ENCODE results near the gene SSBP4. TPM values are rescaled to one million over a fixed set of nuclear protein-coding genes. Genes with fewer than 3 reads are reported as not detected.
"Not testable (repeated sequence)": the region's sequence is repeated elsewhere in the genome, so short reads cannot be mapped to it uniquely, and the experiment has no call there.

SSBP4 gene
- total RNA-seq: 10 to 100 TPM; 46.8 to 48.1 TPM

- DNase-seq (peak; percentile 77 to 80), ATAC-seq (replicated peaks in 1 of 2) (peak; percentile 62 to 67)
- Mint-ChIP-seq H3K27me3 (ENCODE audit: low read depth) (peaks cover 29% of the 10 kb centered on the region), H3K36me3 (ENCODE audit: insufficient read depth in 2 of 2) (peaks cover 0 to 3% of the 10 kb centered on the region in 2 donors), H3K9me3 (no peaks in the 10 kb centered on the region), H3K4me1 (ENCODE audit: low read depth) (peaks cover 84% of the 10 kb centered on the region), H3K27ac (peak within 1 kb of the TSS; percentile 82), H3K4me3 (peak within 1 kb of the TSS; percentile 88 to 93)
Measured at GRCh38 chr19:18419195-18419698, at the start of gene SSBP4. SSBP4 (plus strand) TSS chr19:18419398; CDS start chr19:18419649, 251 bp downstream.

GRCh38 chr19:18373407-18373891, 45.7 kb upstream of the SSBP4 start:
- DNase-seq: no peak
- H3K4me1 Mint-ChIP-seq (ENCODE audit: low read depth): peaks cover 12% of the 10 kb centered on the region
- H3K9me3 Mint-ChIP-seq: no peaks in the 10 kb centered on the region
- peak overlapping the region; percentile 2 for H3K27ac Mint-ChIP-seq
- ATAC-seq (replicated peaks in 1 of 2): no peak
- H3K27me3 Mint-ChIP-seq (ENCODE audit: low read depth): peaks cover 7% of the 10 kb centered on the region
- H3K36me3 Mint-ChIP-seq (ENCODE audit: insufficient read depth in 2 of 2): no peaks in the 10 kb centered on the region
- peak overlapping the region; percentile 42 to 57 for H3K4me3 Mint-ChIP-seq

GRCh38 chr19:18373892-18374629, 45.1 kb upstream of the SSBP4 start:
- peak overlapping the region; percentile 2 for H3K27ac Mint-ChIP-seq
- peaks cover 7% of the 10 kb centered on the region for H3K27me3 Mint-ChIP-seq (ENCODE audit: low read depth)
- peaks cover 12% of the 10 kb centered on the region for H3K4me1 Mint-ChIP-seq (ENCODE audit: low read depth)
- DNase-seq (peak; percentile 76 to 79), ATAC-seq (replicated peaks in 1 of 2) (peak; percentile 93 to 98)
- peak overlapping the region; percentile 42 to 57 for H3K4me3 Mint-ChIP-seq
- H3K36me3 Mint-ChIP-seq (ENCODE audit: insufficient read depth in 2 of 2): no peaks in the 10 kb centered on the region
- H3K9me3 Mint-ChIP-seq: no peaks in the 10 kb centered on the region

- H3K4me3 Mint-ChIP-seq: no peak overlapping the region
- H3K4me1 Mint-ChIP-seq (ENCODE audit: low read depth): peaks cover 12% of the 10 kb centered on the region
- ATAC-seq (replicated peaks in 1 of 2): no peak
- no peaks in the 10 kb centered on the region for H3K9me3 Mint-ChIP-seq
- no peaks in the 10 kb centered on the region for H3K36me3 Mint-ChIP-seq (ENCODE audit: insufficient read depth in 2 of 2)
- H3K27me3 Mint-ChIP-seq (ENCODE audit: low read depth): peaks cover 7% of the 10 kb centered on the region
- no peak for DNase-seq
- H3K27ac Mint-ChIP-seq: no peak overlapping the region
Measured at GRCh38 chr19:18377026-18377425, 42.2 kb upstream of the SSBP4 start.

- Mint-ChIP-seq H3K4me3 (no peak overlapping the region), H3K9me3 (no peaks in the 10 kb centered on the region), H3K27ac (no peak overlapping the region), H3K36me3 (ENCODE audit: insufficient read depth in 2 of 2) (no peaks in the 10 kb centered on the region), H3K4me1 (ENCODE audit: low read depth) (no peaks in the 10 kb centered on the region), H3K27me3 (ENCODE audit: low read depth) (peaks cover 8% of the 10 kb centered on the region)
- no peak for ATAC-seq (replicated peaks in 1 of 2)
- DNase-seq: no peak
Measured at GRCh38 chr19:18379803-18380747, 39.1 kb upstream of the SSBP4 start.

GRCh38 chr19:18380843-18381242, 38.4 kb upstream of the SSBP4 start:
- ATAC-seq (replicated peaks in 1 of 2): no peak
- Mint-ChIP-seq H3K36me3 (ENCODE audit: insufficient read depth in 2 of 2) (no peaks in the 10 kb centered on the region), H3K27ac (no peak overlapping the region), H3K4me3 (no peak overlapping the region), H3K4me1 (ENCODE audit: low read depth) (no peaks in the 10 kb centered on the region), H3K9me3 (no peaks in the 10 kb centered on the region), H3K27me3 (ENCODE audit: low read depth) (peaks cover 15% of the 10 kb centered on the region)
- DNase-seq: no peak

- not testable (repeated sequence) for H3K9me3 Mint-ChIP-seq; ATAC-seq (replicated peaks in 1 of 2); H3K4me1 Mint-ChIP-seq (ENCODE audit: low read depth); H3K27ac Mint-ChIP-seq; DNase-seq; H3K36me3 Mint-ChIP-seq (ENCODE audit: insufficient read depth in 2 of 2); H3K4me3 Mint-ChIP-seq
- H3K27me3 Mint-ChIP-seq (ENCODE audit: low read depth): peaks cover 39% of the 10 kb centered on the region
Measured at GRCh38 chr19:18383622-18384021, 35.6 kb upstream of the SSBP4 start.

GRCh38 chr19:18384775-18385174, 34.4 kb upstream of the SSBP4 start:
- ATAC-seq (replicated peaks in 1 of 2) (no peak), DNase-seq (no peak)
- H3K27me3 Mint-ChIP-seq (ENCODE audit: low read depth): peaks cover 48% of the 10 kb centered on the region
- no peak overlapping the region for H3K4me3 Mint-ChIP-seq
- H3K27ac Mint-ChIP-seq: no peak overlapping the region
- no peaks in the 10 kb centered on the region for H3K36me3 Mint-ChIP-seq (ENCODE audit: insufficient read depth in 2 of 2)
- no peaks in the 10 kb centered on the region for H3K9me3 Mint-ChIP-seq
- H3K4me1 Mint-ChIP-seq (ENCODE audit: low read depth): peaks cover 9% of the 10 kb centered on the region

GRCh38 chr19:18385359-18385674, 33.9 kb upstream of the SSBP4 start:
- Mint-ChIP-seq H3K9me3 (no peaks in the 10 kb centered on the region), H3K27me3 (ENCODE audit: low read depth) (peaks cover 53% of the 10 kb centered on the region), H3K4me3 (no peak overlapping the region), H3K36me3 (ENCODE audit: insufficient read depth in 2 of 2) (no peaks in the 10 kb centered on the region), H3K4me1 (ENCODE audit: low read depth) (peaks cover 9% of the 10 kb centered on the region), H3K27ac (no peak overlapping the region)
- DNase-seq: no peak
- ATAC-seq (replicated peaks in 1 of 2): no peak

GRCh38 chr19:18385675-18386542, 33.3 kb upstream of the SSBP4 start, which contains the start of gene GDF15:
GDF15 (plus strand) TSS chr19:18386158; CDS start chr19:18386190, 32 bp downstream.
- Mint-ChIP-seq H3K27me3 (ENCODE audit: low read depth) (peaks cover 59% of the 10 kb centered on the region), H3K9me3 (no peaks in the 10 kb centered on the region), H3K36me3 (ENCODE audit: insufficient read depth in 2 of 2) (no peaks in the 10 kb centered on the region), H3K4me1 (ENCODE audit: low read depth) (peaks cover 9% of the 10 kb centered on the region), H3K27ac (no peak within 1 kb of the TSS), H3K4me3 (peak within 1 kb of the TSS in 1 of 2 donors; percentile 56)
- DNase-seq (peak; percentile 51 to 67), ATAC-seq (replicated peaks in 1 of 2) (peak; percentile 33 to 42)

- peak overlapping the region in 1 of 2 donors; percentile 56 for H3K4me3 Mint-ChIP-seq
- H3K36me3 Mint-ChIP-seq (ENCODE audit: insufficient read depth in 2 of 2): no peaks in the 10 kb centered on the region
- peaks cover 61% of the 10 kb centered on the region for H3K27me3 Mint-ChIP-seq (ENCODE audit: low read depth)
- ATAC-seq (replicated peaks in 1 of 2) (no peak), DNase-seq (no peak)
- peaks cover 9% of the 10 kb centered on the region for H3K4me1 Mint-ChIP-seq (ENCODE audit: low read depth)
- H3K27ac Mint-ChIP-seq: no peak overlapping the region
- H3K9me3 Mint-ChIP-seq: no peaks in the 10 kb centered on the region
Measured at GRCh38 chr19:18386543-18387271, 32.5 kb upstream of the SSBP4 start.

Measured in activated T-cell treated with anti-CD3 and anti-CD28 coated beads, Interleukin-2, amount 50 U/mL, for 72 hours (primary cell).